ENCODE measurements around the gene GNAQ. TPM values are rescaled to one million over a fixed set of nuclear protein-coding genes. Genes with fewer than 3 reads are reported as not detected.

Gene GNAQ
- polyA plus RNA-seq, 1 experiment, result 21.4 TPM

DNA sequence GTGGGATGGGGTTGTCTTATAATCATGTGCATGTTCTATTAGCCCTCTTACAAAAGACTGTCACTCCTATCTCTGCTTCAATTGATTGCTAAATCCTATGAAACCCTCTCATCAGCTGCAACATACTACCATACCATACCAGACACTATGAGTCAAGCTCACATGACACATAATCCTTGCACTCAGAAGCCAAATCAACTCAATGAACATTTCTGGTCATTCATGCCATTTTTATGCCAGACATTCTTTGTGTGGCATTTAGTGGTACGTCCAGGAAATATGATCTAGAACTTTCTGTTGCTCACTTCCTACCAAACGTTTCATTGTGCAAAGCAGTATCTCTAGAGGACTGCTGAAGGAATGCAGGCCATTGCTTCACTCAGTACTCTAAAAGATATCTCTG lies 224.3 kb downstream of the GNAQ start:
- DNase-seq (ENCODE audit: low read depth), result peak; percentile 46
- Histone ChIP-seq H3K27me3 (ENCODE audit: control insufficient read depth, insufficient read depth, low read length) (no peaks in the 10 kb centered on the region), H3K4me3 (ENCODE audit: low read depth, low read length) (no peak overlapping the region), H3K36me3 (ENCODE audit: control insufficient read depth, insufficient read depth, low read length) (no peaks in the 10 kb centered on the region)
- POLR2A ChIA-PET, result no interaction called here
- TF ChIP-seq, protein P1, sequence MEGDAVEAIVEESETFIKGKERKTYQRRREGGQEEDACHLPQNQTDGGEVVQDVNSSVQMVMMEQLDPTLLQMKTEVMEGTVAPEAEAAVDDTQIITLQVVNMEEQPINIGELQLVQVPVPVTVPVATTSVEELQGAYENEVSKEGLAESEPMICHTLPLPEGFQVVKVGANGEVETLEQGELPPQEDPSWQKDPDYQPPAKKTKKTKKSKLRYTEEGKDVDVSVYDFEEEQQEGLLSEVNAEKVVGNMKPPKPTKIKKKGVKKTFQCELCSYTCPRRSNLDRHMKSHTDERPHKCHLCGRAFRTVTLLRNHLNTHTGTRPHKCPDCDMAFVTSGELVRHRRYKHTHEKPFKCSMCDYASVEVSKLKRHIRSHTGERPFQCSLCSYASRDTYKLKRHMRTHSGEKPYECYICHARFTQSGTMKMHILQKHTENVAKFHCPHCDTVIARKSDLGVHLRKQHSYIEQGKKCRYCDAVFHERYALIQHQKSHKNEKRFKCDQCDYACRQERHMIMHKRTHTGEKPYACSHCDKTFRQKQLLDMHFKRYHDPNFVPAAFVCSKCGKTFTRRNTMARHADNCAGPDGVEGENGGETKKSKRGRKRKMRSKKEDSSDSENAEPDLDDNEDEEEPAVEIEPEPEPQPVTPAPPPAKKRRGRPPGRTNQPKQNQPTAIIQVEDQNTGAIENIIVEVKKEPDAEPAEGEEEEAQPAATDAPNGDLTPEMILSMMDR (IDR thresholded peaks at IDR 0.05; ENCODE audit: insufficient read depth, low read depth, low read length), result no peak
- CTCF ChIA-PET, result interaction anchor here (0.9 to 1.8 kb wide), 3 partner anchors 14 to 228 kb away, joined by 3 to 5 read pairs (median 4); no protein-coding TSS in a partner anchor

DNA sequence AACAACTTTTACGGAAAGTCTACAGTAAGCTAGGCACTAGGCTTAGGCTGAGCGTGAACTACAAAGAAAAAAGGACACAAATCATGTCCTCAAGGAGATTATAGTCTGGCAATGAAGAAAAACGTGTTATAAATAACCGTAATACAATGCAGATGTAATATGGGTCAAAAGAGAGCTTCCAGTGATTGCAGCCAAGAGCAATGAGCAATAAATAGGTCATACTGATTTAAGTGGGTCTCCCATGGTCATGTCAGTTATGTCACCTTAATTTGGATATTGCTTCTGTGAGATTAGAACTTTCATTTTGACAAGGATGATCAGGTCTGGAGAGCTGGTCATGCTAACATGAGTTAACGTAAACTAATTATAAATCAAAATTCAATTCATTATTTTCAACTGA lies 224.9 kb downstream of the GNAQ start:
- POLR2A ChIA-PET, result no interaction called here

DNA sequence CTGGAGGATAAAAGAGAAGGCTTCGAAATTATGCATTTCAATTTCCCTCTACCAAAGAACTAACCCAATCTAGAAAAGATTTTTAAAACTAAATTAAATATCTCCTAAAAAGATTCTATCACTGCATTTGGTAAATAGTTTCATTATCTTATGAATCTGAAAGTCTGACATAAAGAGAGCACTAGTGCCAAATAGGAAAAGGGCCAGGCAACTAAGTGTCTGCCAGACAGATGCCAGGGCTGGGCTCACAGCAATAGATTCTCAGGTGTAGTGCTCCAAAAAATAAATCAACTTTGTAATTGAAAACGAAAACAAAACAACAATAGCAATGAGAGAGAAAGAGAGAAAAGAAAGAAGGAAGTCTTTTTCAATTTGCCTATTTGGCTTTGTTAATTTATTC lies 225.8 kb downstream of the GNAQ start:
- TF ChIP-seq, protein P1 (IDR thresholded peaks at IDR 0.05; ENCODE audit: insufficient read depth, low read depth, low read length), result no peak
- ChIA-PET POLR2A (no interaction called here), CTCF (no interaction called here)
- DNase-seq (ENCODE audit: low read depth), result no peak
- Histone ChIP-seq H3K36me3 (ENCODE audit: control insufficient read depth, insufficient read depth, low read length) (no peaks in the 10 kb centered on the region), H3K27me3 (ENCODE audit: control insufficient read depth, insufficient read depth, low read length) (no peaks in the 10 kb centered on the region), H3K4me3 (ENCODE audit: low read depth, low read length) (no peak overlapping the region)

More for the DNA sequence above, 224.9 kb downstream of the GNAQ start:
- no peak for DNase-seq (ENCODE audit: low read depth)
- H3K36me3 ChIP-seq (ENCODE audit: control insufficient read depth, insufficient read depth, low read length), result no peaks in the 10 kb centered on the region
- no peaks in the 10 kb centered on the region for H3K27me3 ChIP-seq (ENCODE audit: control insufficient read depth, insufficient read depth, low read length)
- CTCF ChIA-PET, result interaction anchor here (0.9 to 1.8 kb wide), 3 partner anchors 13 to 229 kb away, joined by 3 to 5 read pairs (median 4); no protein-coding TSS in a partner anchor
- no peak overlapping the region for H3K4me3 ChIP-seq (ENCODE audit: low read depth, low read length)
- TF ChIP-seq, protein P1 (IDR thresholded peaks at IDR 0.05; ENCODE audit: insufficient read depth, low read depth, low read length), result no peak

DNA sequence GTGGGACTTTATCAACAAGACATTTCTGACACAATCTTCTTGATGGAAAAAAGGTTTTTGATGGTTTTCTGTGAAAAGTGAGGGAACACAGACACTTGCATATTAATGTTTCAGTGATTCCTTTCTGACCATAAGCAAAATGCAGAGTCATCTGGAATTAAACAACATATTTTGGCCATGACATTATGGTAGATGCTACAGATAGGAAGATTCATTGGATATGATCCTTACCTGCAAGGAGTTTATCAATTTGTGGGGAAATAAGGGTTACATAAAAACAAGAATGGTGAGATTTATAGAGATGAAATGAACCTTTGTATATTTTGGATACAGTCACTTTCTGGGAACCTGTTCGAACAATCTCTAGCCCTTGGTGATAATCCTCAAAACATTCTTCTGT lies 228.2 kb downstream of the GNAQ start:
- no peak for DNase-seq (ENCODE audit: low read depth)
- CTCF ChIA-PET, result no interaction called here
- Histone ChIP-seq H3K4me3 (ENCODE audit: low read depth, low read length) (no peak overlapping the region), H3K27me3 (ENCODE audit: control insufficient read depth, insufficient read depth, low read length) (no peaks in the 10 kb centered on the region), H3K36me3 (ENCODE audit: control insufficient read depth, insufficient read depth, low read length) (no peaks in the 10 kb centered on the region)
- POLR2A ChIA-PET, result no interaction called here
- TF ChIP-seq, protein P1 (IDR thresholded peaks at IDR 0.05; ENCODE audit: insufficient read depth, low read depth, low read length), result no peak

DNA sequence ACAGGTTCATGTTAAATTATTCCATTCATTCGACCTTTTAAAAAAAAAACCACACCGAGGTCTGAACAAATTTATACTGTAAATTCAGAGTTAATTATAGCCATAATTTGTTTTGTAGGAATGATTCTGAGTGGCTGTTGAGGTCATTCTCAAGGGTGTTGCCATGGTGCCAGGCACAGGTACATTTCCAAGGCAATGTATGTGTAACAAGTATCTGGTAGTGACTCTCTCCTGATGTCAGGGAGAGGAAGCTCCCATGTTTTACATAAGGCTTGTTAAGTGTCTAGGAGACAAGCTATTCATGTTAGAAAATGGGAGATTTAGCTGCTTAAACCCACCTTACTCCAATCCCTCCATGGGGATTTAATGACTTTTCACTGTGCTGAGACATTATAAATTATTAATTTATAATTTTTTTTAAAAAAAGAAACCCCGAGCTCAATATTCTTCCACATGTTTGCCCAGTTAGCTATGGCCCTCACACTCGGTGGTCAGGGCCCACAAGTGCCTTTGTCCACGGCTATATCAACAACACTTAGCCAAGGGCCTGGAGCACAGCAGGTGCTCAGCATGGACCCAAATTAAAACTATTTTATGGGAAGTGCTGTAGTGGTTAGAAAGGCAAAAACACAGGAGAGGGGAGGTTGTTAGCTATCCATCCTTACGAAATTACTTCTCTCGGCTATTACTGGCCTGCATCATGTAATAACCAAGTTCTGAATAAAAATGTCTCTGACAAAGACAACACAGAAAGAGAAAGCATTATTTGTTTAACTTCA lies 228.9 kb downstream of the GNAQ start:
- no peaks in the 10 kb centered on the region for H3K27me3 ChIP-seq (ENCODE audit: control insufficient read depth, insufficient read depth, low read length)
- H3K4me3 ChIP-seq (ENCODE audit: low read depth, low read length), result no peak overlapping the region
- ChIA-PET CTCF (no interaction called here), POLR2A (no interaction called here)
- TF ChIP-seq, protein P1 (IDR thresholded peaks at IDR 0.05; ENCODE audit: insufficient read depth, low read depth, low read length), result no peak
- H3K36me3 ChIP-seq (ENCODE audit: control insufficient read depth, insufficient read depth, low read length), result no peaks in the 10 kb centered on the region
- no peak for DNase-seq (ENCODE audit: low read depth)

All from BJ (cell line).